HG03039 (cell line): ENCODE results near the gene KTN1.

Source experiments
- ATAC-seq: cut with Tn5 transposase; IDR thresholded peaks from one replicate; pipeline ENCODE4 v1.9.1; 2021; ENCODE audit warnings: mild to moderate bottlenecking, moderate library complexity; ENCODE audit not compliant: unreplicated experiment

KTN1 gene

GRCh38 chr14:55706893-55707292 lies 126.9 kb downstream of the KTN1 start:
- ATAC-seq = no peak

- ATAC-seq = no peak
Observed at GRCh38 chr14:55707365-55707804, 127.4 kb downstream of the KTN1 start.

DNA sequence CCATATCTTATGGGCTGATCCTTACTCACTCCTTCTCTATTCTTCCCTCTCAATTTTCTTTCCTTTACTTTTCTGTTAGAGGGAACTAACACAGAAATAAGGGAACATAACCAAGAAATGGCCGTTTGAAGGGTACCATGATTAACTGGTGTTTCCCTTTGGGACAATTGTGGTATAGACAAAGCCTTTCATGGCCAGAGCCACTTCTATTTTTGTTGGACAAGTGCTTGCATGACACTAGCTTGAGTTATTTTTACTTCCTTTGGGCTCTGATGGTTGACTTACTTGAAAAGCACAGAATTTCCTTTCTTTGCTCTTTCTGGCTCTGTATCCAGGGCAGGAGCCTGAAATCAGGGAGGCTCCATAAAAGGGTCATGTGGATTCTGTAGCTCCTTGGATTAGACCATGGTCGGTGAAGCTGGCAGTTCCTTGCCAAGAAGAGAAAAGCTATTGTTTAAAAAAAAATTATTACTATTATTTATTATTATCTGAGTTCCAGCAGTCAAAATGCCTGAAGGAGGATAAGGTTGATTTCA lies 130.6 kb downstream of the KTN1 start:
- no peak for ATAC-seq

GRCh38 chr14:55711175-55711811 lies 131.3 kb downstream of the KTN1 start:
- no peak for ATAC-seq

DNA sequence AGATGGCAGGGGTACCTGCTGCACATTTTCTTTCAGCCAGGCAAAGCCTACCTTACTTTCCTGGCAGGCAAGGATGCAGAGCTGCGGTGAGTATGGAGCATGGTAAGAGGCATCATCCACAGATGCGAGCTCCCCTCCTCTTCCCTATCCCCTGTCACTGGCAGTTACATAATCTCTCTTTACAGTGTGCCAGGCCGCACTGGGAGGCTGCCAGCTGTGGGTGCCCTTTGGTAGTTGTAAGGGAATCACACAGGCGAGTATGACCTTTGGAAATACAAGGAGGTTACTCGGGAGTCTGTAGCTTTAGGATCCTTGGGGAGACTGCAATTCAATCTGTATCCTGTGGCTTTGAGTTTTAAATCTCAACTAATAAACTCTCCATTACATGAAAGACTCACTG lies 132.5 kb downstream of the KTN1 start:
- ATAC-seq = no peak

DNA sequence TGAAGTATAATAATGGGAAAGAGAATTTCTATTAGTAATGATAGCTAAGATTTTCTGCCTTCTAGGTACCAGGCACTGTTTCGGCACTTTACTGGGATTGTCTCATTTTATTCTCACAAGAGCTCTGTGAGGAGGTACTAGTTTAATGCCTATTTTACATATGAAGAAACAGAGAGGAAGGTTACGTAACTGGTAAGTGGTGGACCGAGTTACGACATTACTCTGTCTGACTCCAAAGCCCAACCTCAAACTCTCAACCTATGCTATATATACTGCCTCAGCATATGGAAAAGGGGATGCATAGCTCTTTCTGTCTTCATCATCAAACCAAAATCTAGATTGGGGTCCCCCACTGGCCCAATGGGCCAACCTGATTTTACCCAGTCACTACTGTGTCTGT lies 133.5 kb downstream of the KTN1 start:
- no peak for ATAC-seq

DNA sequence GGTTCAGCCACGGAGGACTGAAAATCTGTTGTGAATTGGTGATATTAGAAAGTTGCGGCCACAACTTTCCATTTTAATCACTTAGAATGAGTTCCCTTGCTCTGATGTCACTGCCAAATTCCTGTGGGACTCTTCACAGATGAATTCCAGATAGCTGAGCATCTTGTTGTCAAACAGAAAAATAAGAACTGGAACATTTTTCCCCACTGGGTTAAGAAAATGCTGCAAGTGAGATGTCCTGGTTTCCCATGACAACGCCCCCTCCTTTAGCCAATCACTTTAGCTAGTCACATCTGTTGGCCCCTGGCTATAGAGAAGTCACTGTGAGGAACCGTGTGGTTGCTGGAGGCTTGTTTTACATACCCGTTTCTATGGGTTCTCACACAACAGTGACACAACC lies 135.9 kb downstream of the KTN1 start:
- ATAC-seq = peak; percentile 82

- no peak for ATAC-seq
Observed at GRCh38 chr14:55717621-55718020, 137.6 kb downstream of the KTN1 start.

- ATAC-seq = no peak
Observed at GRCh38 chr14:55718551-55718950, 138.5 kb downstream of the KTN1 start.

GRCh38 chr14:55720796-55721195 lies 140.8 kb downstream of the KTN1 start:
- ATAC-seq = no peak

- no peak for ATAC-seq
Observed at GRCh38 chr14:55721353-55721752, 141.3 kb downstream of the KTN1 start.

DNA sequence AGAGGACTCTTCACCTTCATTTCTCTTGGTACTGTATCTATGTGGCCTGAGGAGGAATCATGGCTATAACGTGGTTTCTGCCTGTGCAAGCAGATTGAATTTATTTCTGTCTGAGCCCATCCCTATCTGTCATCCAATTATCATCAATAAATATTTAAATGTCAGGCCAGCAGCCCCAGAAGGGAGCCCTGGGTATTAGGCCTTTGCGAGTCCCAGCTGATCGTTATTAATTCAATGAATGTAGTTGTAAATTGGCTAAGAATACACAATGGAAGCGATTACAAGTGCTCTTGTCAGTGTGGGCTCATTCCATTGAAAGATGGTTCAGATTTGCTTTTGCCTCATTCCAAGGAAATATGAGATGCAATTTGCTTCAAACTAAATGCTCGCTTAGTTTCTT lies 142.0 kb downstream of the KTN1 start:
- no peak for ATAC-seq

GRCh38 chr14:55724736-55725135 lies 144.7 kb downstream of the KTN1 start:
- ATAC-seq = no peak

GRCh38 chr14:55730592-55731310 lies 150.7 kb downstream of the KTN1 start:
- no peak for ATAC-seq

- ATAC-seq = no peak
Observed at GRCh38 chr14:55731311-55731872, 151.4 kb downstream of the KTN1 start.

- ATAC-seq = no peak
Observed at GRCh38 chr14:55731881-55732498, 152.0 kb downstream of the KTN1 start.

DNA sequence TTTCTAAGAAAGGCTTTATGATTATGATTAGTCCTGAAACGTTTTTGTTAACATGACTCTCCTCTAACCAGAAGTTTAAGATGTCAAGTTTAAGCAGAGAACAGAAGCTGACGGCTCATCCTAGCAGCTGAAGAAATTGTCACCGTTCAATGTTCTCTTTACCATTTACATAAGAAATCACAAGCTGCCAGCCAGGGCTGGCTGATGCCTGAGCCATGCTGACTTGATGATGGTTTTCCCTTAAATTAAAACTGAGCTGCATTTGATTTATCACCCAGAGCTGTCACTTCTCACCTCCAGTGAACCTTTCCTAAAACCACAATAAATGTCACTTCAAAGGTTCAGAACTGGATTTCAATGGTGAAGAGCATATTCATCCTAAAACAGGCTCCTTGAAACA lies 153.6 kb downstream of the KTN1 start:
- no peak for ATAC-seq
